Lower leg skin (tissue), 3 donors: Measurements from ENCODE around the gene MYL6B.

Experiments used
- POLR2A ChIP-seq, 2 donors: fragments of 450-650 bp; IDR thresholded peaks; one replicate each; pipeline ENCODE4 v1.6.1; 2016 to 2017; ENCODE audit warnings: antibody characterized with exemption in 2 of 2, mild to moderate bottlenecking in 1 of 2, moderate library complexity in 1 of 2
- TF ChIP-seq, protein P1 (sequence below), 3 donors: fragments of 450-650 bp; IDR thresholded peaks; one replicate each; pipeline ENCODE4 v1.5.1; 2016; ENCODE audit warnings: antibody characterized with exemption in 3 of 3, mild to moderate bottlenecking in 3 of 3, moderate library complexity in 2 of 3

DNA sequence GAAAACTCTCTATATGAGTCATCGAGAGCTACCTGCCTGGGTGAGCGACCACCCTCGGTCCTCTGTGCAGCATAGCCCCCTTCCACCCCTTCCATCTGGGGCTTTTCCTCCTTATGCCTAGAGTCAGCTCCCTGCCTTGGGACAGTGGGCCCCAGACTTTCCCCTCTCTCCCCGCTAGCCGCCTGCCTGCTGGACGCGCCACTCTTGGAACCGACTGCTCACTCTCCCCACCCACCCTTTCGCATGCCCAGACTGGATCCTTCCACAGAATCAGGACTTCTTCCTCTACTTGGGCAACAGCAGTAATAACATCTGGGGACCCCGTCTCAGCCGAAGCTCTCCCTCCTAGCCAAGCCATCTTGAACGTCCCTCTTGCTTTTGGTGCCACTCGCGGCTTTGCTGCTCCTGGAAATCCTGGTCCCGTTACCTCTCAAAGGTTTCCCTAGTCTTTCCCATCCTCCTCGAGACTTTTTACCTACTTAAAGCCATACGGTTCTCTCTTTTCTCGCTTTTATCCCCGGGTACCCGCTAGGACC lies 23.6 kb upstream of the MYL6B start:
- TF ChIP-seq, protein P1, sequence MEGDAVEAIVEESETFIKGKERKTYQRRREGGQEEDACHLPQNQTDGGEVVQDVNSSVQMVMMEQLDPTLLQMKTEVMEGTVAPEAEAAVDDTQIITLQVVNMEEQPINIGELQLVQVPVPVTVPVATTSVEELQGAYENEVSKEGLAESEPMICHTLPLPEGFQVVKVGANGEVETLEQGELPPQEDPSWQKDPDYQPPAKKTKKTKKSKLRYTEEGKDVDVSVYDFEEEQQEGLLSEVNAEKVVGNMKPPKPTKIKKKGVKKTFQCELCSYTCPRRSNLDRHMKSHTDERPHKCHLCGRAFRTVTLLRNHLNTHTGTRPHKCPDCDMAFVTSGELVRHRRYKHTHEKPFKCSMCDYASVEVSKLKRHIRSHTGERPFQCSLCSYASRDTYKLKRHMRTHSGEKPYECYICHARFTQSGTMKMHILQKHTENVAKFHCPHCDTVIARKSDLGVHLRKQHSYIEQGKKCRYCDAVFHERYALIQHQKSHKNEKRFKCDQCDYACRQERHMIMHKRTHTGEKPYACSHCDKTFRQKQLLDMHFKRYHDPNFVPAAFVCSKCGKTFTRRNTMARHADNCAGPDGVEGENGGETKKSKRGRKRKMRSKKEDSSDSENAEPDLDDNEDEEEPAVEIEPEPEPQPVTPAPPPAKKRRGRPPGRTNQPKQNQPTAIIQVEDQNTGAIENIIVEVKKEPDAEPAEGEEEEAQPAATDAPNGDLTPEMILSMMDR (IDR thresholded peaks at IDR 0.05): no peak
- TF ChIP-seq POLR2A (IDR thresholded peaks at IDR 0.05): no peak
